ENCODE data around the gene ACVR1B. TPM values are rescaled to one million over a fixed set of nuclear protein-coding genes. Genes with fewer than 3 reads are reported as not detected.
"Not testable (repeated sequence)": the region's sequence is repeated elsewhere in the genome, so short reads cannot be mapped to it uniquely, and the experiment has no call there.

The ACVR1B gene
- total and polyA plus RNA-seq, 2 experiments from 2014 or later: 5.7 to 22.4 TPM

GRCh38 chr12:51976376-51977160 lies 25.1 kb downstream of the ACVR1B start:
- Histone ChIP-seq H3K36me3 (replicated peaks; ENCODE audit: insufficient read depth, low read depth) (peaks cover 3% of the 10 kb centered on the region), H3K4me2 (peak overlapping the region; percentile 24), H3K27me3 (no peaks in the 10 kb centered on the region), H3K4me1 (ENCODE audit: insufficient read depth) (peaks cover 56% of the 10 kb centered on the region), H4K20me1 (ENCODE audit: insufficient read depth, poor library complexity, severe bottlenecking) (peaks cover 6% of the 10 kb centered on the region), H3K79me2 (peaks cover 52% of the 10 kb centered on the region), H3K9me2 (replicated peaks; ENCODE audit: insufficient read depth) (no peaks in the 10 kb centered on the region), H3K4me3 (no peak overlapping the region), H2AFZ (no peak overlapping the region), H3K27ac (peak overlapping the region; percentile 75), H3K9me3 (ENCODE audit: low read depth) (no peaks in the 10 kb centered on the region)
- WGBS (ENCODE audit: low lambda C conversion rate, missing lambda C conversion rate): 68% methylated on average over 10 of the region's 10 CpGs
- peak; percentile 69 for DNase-seq (ENCODE audit: low spot score)
- TF ChIP-seq EZH2 (IDR thresholded peaks at IDR 0.05; ENCODE audit: borderline replicate concordance) (no peak), CTCF (IDR thresholded peaks at IDR 0.05; ENCODE audit: poor library complexity) (no peak), EZH2phosphoT487 (IDR thresholded peaks at IDR 0.05; ENCODE audit: low read depth, severe bottlenecking, unreplicated experiment) (no peak)

GRCh38 chr12:51977320-51977753 lies 25.8 kb downstream of the ACVR1B start:
- no peaks in the 10 kb centered on the region for H3K27me3 ChIP-seq
- 87% methylated on average over 8 of the region's 8 CpGs for WGBS (ENCODE audit: low lambda C conversion rate, missing lambda C conversion rate)
- peaks cover 50% of the 10 kb centered on the region for H3K79me2 ChIP-seq
- H3K36me3 ChIP-seq (replicated peaks; ENCODE audit: insufficient read depth, low read depth): peaks cover 3% of the 10 kb centered on the region
- no peak overlapping the region for H2AFZ ChIP-seq
- H4K20me1 ChIP-seq (ENCODE audit: insufficient read depth, poor library complexity, severe bottlenecking): peaks cover 6% of the 10 kb centered on the region
- no peak overlapping the region for H3K4me3 ChIP-seq
- DNase-seq (ENCODE audit: low spot score): no peak
- H3K4me1 ChIP-seq (ENCODE audit: insufficient read depth): peaks cover 49% of the 10 kb centered on the region
- H3K9me3 ChIP-seq (ENCODE audit: low read depth): no peaks in the 10 kb centered on the region
- no peak for TF ChIP-seq CTCF (IDR thresholded peaks at IDR 0.05; ENCODE audit: poor library complexity)
- TF ChIP-seq EZH2phosphoT487 (IDR thresholded peaks at IDR 0.05; ENCODE audit: low read depth, severe bottlenecking, unreplicated experiment): no peak
- no peak for TF ChIP-seq EZH2 (IDR thresholded peaks at IDR 0.05; ENCODE audit: borderline replicate concordance)
- H3K9me2 ChIP-seq (replicated peaks; ENCODE audit: insufficient read depth): no peaks in the 10 kb centered on the region
- H3K27ac ChIP-seq: peak overlapping the region; percentile 75
- no peak overlapping the region for H3K4me2 ChIP-seq

GRCh38 chr12:51979306-51979705 lies 27.8 kb downstream of the ACVR1B start:
- H3K36me3 ChIP-seq (replicated peaks; ENCODE audit: insufficient read depth, low read depth); H2AFZ ChIP-seq; H3K9me2 ChIP-seq (replicated peaks; ENCODE audit: insufficient read depth); H3K27me3 ChIP-seq; H3K9me3 ChIP-seq (ENCODE audit: low read depth); H4K20me1 ChIP-seq (ENCODE audit: insufficient read depth, poor library complexity, severe bottlenecking); H3K4me2 ChIP-seq; DNase-seq (ENCODE audit: low spot score); H3K4me3 ChIP-seq: not testable (repeated sequence)
- 92% methylated on average over 5 of the region's 5 CpGs for WGBS (ENCODE audit: low lambda C conversion rate, missing lambda C conversion rate)
- Histone ChIP-seq H3K4me1 (ENCODE audit: insufficient read depth) (peaks cover 34% of the 10 kb centered on the region), H3K27ac (peak overlapping the region; percentile 8), H3K79me2 (peaks cover 30% of the 10 kb centered on the region)

- no peaks in the 10 kb centered on the region for H4K20me1 ChIP-seq (ENCODE audit: insufficient read depth, poor library complexity, severe bottlenecking)
- no peak overlapping the region for H3K4me3 ChIP-seq
- peaks cover 33% of the 10 kb centered on the region for H3K4me1 ChIP-seq (ENCODE audit: insufficient read depth)
- H2AFZ ChIP-seq: no peak overlapping the region
- peaks cover 21% of the 10 kb centered on the region for H3K79me2 ChIP-seq
- no peaks in the 10 kb centered on the region for H3K9me2 ChIP-seq (replicated peaks; ENCODE audit: insufficient read depth)
- no peaks in the 10 kb centered on the region for H3K27me3 ChIP-seq
- DNase-seq (ENCODE audit: low spot score): peak; percentile 80
- H3K4me2 ChIP-seq: no peak overlapping the region
- WGBS (ENCODE audit: low lambda C conversion rate, missing lambda C conversion rate): 36% methylated on average over 7 of the region's 7 CpGs
- TF ChIP-seq CTCF (IDR thresholded peaks at IDR 0.05; ENCODE audit: poor library complexity): peak; percentile 98
- TF ChIP-seq EZH2 (IDR thresholded peaks at IDR 0.05; ENCODE audit: borderline replicate concordance): no peak
- H3K36me3 ChIP-seq (replicated peaks; ENCODE audit: insufficient read depth, low read depth): peaks cover 3% of the 10 kb centered on the region
- H3K27ac ChIP-seq: peak overlapping the region; percentile 4
- H3K9me3 ChIP-seq (ENCODE audit: low read depth): no peaks in the 10 kb centered on the region
Observed at GRCh38 chr12:51980051-51980808, 28.7 kb downstream of the ACVR1B start.
